AG04450 (cell line): ENCODE measurements around the gene NOLC1. TPM values are rescaled to one million over a fixed set of nuclear protein-coding genes. Genes with fewer than 3 reads are reported as not detected.
A peak's percentile ranks its signal among the peaks of the same experiment; 100 is the strongest.

Experiments used
- CTCF ChIA-PET: fragments of 300-600, 350-600 bp; formaldehyde crosslinking; extraction: SDS; loops from one replicate; lab custom pipeline; 2022; ENCODE audit warnings: antibody characterized with exemption, inconsistent platforms; lab: Charles Lee
- POLR2A ChIA-PET: fragments of 350-600 bp; formaldehyde crosslinking; extraction: SDS; loops from one replicate; lab custom pipeline; 2021; ENCODE audit warnings: antibody characterized with exemption, inconsistent platforms; lab: Yijun Ruan, JAX
- DNase-seq: peaks from one replicate; pipeline ENCODE4 v3.0.0-alpha.2; 2011; ENCODE audit warnings: low read depth, low spot score
- H3K27ac ChIP-seq: one replicate; pipeline ENCODE4 v1.5.1; 2012; ENCODE audit warnings: low read depth, low read length, control low read depth
- H3K27me3 ChIP-seq: one replicate; pipeline ENCODE4 v1.6.0; 2012; ENCODE audit warnings: low read length; ENCODE audit not compliant: control insufficient read depth, insufficient read depth
- H3K4me3 ChIP-seq: 2 replicates; pipeline ENCODE4 v1.5.1; 2011; ENCODE audit warnings: mild to moderate bottlenecking, low read depth, low read length, control low read depth
- H3K9me3 ChIP-seq: 2 replicates; pipeline ENCODE4 v1.5.1; 2012; ENCODE audit warnings: low read length; ENCODE audit not compliant: control insufficient read depth, insufficient read depth
- CTCF ChIP-seq: IDR thresholded peaks from 2 replicates; pipeline ENCODE4 v1.5.1; 2011; ENCODE audit warnings: low read depth, low read length, control low read depth, inconsistent platforms
- polyA plus RNA-seq: library from polyadenylated mRNA; depleted of rRNA; stranded (reverse); fragments of >200 nt; gene quantifications from 2 replicates; pipeline ENCODE4 v1.2.3, GENCODE V29; 2011

The NOLC1 gene
- polyA plus RNA-seq, 1 experiment, result 80.8 TPM

GRCh38 chr10:102114861-102115618 is 37.1 kb upstream of the NOLC1 start:
- Histone ChIP-seq H3K4me3 (peak overlapping the region; percentile 89), H3K27me3 (no peaks in the 10 kb centered on the region), H3K9me3 (no peaks in the 10 kb centered on the region), H3K27ac (peak overlapping the region; percentile 52)
- CTCF ChIA-PET, result interaction anchor here (0.6 to 1.1 kb wide), 3 partner anchors 12 to 338 kb away, joined by 4 to 5 read pairs (median 5); no protein-coding TSS in a partner anchor
- POLR2A ChIA-PET, result interaction anchor here (0.5 to 2.6 kb wide), 9 partner anchors 9 to 669 kb away, joined by 3 to 14 read pairs (median 4); partner anchors contain the start of genes NOLC1 and OGA
- TF ChIP-seq CTCF, result no peak
- DNase-seq, result no peak

- peak overlapping the region; percentile 11 for H3K27ac ChIP-seq
- TF ChIP-seq CTCF, result no peak
- POLR2A ChIA-PET, result no interaction called here
- H3K27me3 ChIP-seq, result no peaks in the 10 kb centered on the region
- peak overlapping the region; percentile 89 for H3K4me3 ChIP-seq
- H3K9me3 ChIP-seq, result no peaks in the 10 kb centered on the region
- CTCF ChIA-PET, result interaction anchor here (1.0 kb wide), 1 partner anchor 43 kb away, joined by 4 read pairs; no protein-coding TSS in a partner anchor
- no peak for DNase-seq
These were observed 36.4 kb upstream of the NOLC1 start for GRCh38 chr10:102115775-102116174.

- no peak for TF ChIP-seq CTCF
- POLR2A ChIA-PET, result no interaction called here
- no peak for DNase-seq
- H3K9me3 ChIP-seq, result no peaks in the 10 kb centered on the region
- H3K27me3 ChIP-seq, result no peaks in the 10 kb centered on the region
- peak overlapping the region; percentile 89 for H3K27ac ChIP-seq
- H3K4me3 ChIP-seq, result peak overlapping the region; percentile 91
- CTCF ChIA-PET, result interaction anchor here (0.8 kb wide), 1 partner anchor 53 kb away, joined by 3 read pairs; no protein-coding TSS in a partner anchor
These were observed 35.5 kb upstream of the NOLC1 start for GRCh38 chr10:102116656-102117055.

GRCh38 chr10:102117391-102118159 is 34.6 kb upstream of the NOLC1 start:
- Histone ChIP-seq H3K4me3 (peak overlapping the region; percentile 91), H3K27ac (peak overlapping the region; percentile 89), H3K9me3 (no peaks in the 10 kb centered on the region), H3K27me3 (no peaks in the 10 kb centered on the region)
- POLR2A ChIA-PET, result no interaction called here
- CTCF ChIA-PET, result interaction anchor here (0.6 to 0.8 kb wide), 2 partner anchors 50 to 52 kb away, joined by 3 read pairs; no protein-coding TSS in a partner anchor
- peak; percentile 41 for DNase-seq
- TF ChIP-seq CTCF, result peak; percentile 34
